Activated naive CD4-positive, alpha-beta T cell treated with anti-CD3 and anti-CD28 coated beads for 36 hours (primary cell): ENCODE data around the gene LGALS3BP. TPM values are rescaled to one million over a fixed set of nuclear protein-coding genes. Genes with fewer than 3 reads are reported as not detected.
A peak's percentile ranks its signal among the peaks of the same experiment; 100 is the strongest.

Experiments used
- CTCF ChIA-PET: fragments of 350-600 bp; sonication (Branson Sonifier 250); formaldehyde crosslinking; loops from one replicate; lab custom pipeline; 2021; ENCODE audit warnings: antibody characterized with exemption; lab: Charles Lee
- DNase-seq: peaks from one replicate; pipeline ENCODE4 v3.0.0-alpha.2; 2020
- H3K27ac Mint-ChIP-seq: one replicate; pipeline ENCODE4 v1.8.0; 2021; ENCODE audit warnings: mild to moderate bottlenecking, mixed read lengths
- H3K27me3 Mint-ChIP-seq: one replicate; pipeline ENCODE4 v1.8.0; 2021; ENCODE audit warnings: low read depth, mixed read lengths
- H3K36me3 Mint-ChIP-seq: one replicate; pipeline ENCODE4 v1.8.0; 2021; ENCODE audit warnings: low read depth, mixed read lengths
- H3K4me1 Mint-ChIP-seq: one replicate; pipeline ENCODE4 v1.8.0; 2021; ENCODE audit warnings: low read depth, mixed read lengths
- H3K4me3 Mint-ChIP-seq: one replicate; pipeline ENCODE4 v1.8.0; 2021; ENCODE audit warnings: mild to moderate bottlenecking, moderate library complexity, mixed read lengths
- H3K9me3 Mint-ChIP-seq: one replicate; pipeline ENCODE4 v1.8.0; 2021; ENCODE audit warnings: mixed read lengths
- intact Hi-C: fragments of 100-400 bp; cut with micrococcal nuclease; formaldehyde crosslinking; loops from one replicate; pipeline ENCODE4 v1.15.1; 2023
- total RNA-seq, 2 experiments: library from RNA; stranded (reverse); gene quantifications; one replicate each; pipeline ENCODE4 v1.2.3, GENCODE V29; 2021

The LGALS3BP gene
- total RNA-seq, 2 experiments from 2014 or later: 59.9 to 65.4 TPM

DNA sequence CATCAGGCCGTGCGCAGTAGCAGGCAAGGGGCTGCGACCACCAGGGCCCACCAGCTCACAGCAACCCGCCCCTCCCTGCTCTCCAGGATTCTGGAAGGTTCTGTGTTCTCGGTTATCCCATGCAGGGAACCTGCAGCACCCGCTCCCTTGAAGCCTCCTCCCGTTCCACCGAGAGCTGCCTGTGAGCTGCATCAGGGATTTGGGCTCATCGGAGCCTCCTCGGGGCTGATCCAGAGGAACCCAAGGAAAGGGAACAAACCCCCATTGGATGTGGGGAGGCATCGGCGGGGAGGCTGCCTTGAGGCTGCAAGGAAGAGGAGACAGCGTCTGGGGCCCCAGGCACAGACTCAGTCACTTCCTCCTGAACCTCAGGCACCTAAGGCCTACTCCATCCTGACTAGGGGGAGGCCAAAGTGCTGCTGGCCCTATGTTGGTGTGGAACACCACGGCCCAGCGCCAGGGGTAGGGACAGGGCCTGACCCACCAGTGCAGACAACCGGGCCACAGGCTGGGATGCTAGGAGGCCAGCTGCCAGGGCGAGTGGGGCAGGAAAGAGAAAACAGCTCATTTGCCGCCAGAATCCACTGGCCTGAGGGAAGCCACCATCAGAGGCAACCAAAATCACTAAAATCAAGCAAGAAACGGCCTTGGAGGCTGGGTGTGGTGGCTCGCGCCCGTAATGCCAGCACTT, 14.4 kb upstream of the LGALS3BP start:
- intact Hi-C loops: no loop called here
- H3K9me3 Mint-ChIP-seq: no peaks in the 10 kb centered on the region
- DNase-seq: no peak
- no peaks in the 10 kb centered on the region for H3K4me1 Mint-ChIP-seq
- CTCF ChIA-PET: interaction anchor here (0.6 to 1.8 kb wide), 4 partner anchors 15 to 139 kb away, joined by 3 to 5 read pairs (median 3); no protein-coding TSS in a partner anchor
- H3K27me3 Mint-ChIP-seq: no peaks in the 10 kb centered on the region
- H3K4me3 Mint-ChIP-seq: no peak overlapping the region
- peaks cover 35% of the 10 kb centered on the region for H3K36me3 Mint-ChIP-seq
- no peak overlapping the region for H3K27ac Mint-ChIP-seq

DNA sequence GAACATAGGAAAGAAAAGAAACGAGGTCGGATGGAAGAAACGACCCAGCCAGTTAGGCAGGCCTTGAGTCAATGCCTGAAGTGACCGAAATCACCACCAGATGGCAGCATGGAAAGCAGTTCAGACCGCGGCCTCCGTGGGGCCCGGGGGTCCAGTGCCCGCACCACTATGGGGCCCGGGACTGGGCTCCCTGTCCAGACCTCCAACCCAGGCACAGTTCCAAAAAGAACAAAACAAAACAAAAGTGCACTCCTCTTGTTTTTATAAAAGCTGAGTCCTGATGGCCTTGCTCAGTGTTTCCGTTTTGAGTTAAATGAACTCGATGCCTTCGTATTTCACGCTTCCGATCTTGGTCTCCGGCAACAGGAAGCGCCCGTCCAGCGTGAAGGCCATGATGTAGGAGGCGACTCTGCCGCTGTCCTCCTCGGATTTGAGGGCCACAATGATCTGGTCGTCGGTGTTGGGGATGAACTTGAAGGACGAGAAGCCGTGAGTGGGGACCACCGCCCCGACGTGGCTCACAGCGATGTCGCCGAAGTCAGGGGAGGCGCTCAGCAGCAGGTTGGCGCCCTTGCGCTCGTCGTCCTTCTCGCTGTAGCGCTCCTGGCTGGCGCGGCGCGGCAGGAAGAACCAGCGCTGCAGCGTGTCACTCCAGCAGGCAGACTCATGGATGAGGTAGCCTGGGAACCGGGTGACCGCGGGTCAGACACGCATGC, 13.7 kb upstream of the LGALS3BP start:
- CTCF ChIA-PET: interaction anchor here (0.6 to 1.8 kb wide), 5 partner anchors 14 to 140 kb away, joined by 3 to 5 read pairs (median 3); no protein-coding TSS in a partner anchor
- intact Hi-C loops: no loop called here
- Mint-ChIP-seq H3K4me1 (no peaks in the 10 kb centered on the region), H3K4me3 (no peak overlapping the region), H3K9me3 (no peaks in the 10 kb centered on the region), H3K27me3 (no peaks in the 10 kb centered on the region), H3K27ac (no peak overlapping the region), H3K36me3 (peaks cover 35% of the 10 kb centered on the region)
- peak; percentile 73 for DNase-seq

DNA sequence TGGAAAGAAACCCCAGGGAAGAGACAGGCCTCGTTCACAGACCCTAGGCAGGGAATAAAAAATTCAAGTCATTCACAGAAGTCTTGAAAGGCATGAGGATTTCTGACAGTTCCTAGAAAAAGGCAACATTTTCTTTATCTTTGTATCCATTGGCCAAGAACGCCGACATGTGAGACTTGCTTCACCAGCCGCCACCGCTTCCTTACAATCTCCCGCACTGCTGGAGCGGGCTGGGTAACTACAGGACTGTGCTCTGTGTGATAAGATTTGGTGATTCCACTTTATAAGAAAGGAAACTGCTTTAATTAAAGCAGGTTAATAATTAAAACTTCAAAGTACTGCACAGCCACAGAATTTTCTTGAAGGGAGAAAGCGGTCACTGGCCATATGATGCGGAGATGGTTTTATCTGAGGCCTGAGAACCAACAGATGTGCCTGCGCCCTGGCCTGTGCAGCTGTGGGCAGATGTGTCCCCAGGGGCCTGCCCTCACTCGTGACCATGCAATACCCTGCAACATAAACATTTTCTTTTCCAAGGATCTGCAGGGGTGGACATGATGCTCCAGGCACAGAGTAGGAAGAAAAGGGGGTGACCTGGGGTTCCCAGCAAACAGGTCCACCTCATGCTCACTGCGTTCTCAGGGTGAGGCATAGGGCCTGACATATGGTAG, 13.0 kb upstream of the LGALS3BP start:
- intact Hi-C loops: no loop called here

DNA sequence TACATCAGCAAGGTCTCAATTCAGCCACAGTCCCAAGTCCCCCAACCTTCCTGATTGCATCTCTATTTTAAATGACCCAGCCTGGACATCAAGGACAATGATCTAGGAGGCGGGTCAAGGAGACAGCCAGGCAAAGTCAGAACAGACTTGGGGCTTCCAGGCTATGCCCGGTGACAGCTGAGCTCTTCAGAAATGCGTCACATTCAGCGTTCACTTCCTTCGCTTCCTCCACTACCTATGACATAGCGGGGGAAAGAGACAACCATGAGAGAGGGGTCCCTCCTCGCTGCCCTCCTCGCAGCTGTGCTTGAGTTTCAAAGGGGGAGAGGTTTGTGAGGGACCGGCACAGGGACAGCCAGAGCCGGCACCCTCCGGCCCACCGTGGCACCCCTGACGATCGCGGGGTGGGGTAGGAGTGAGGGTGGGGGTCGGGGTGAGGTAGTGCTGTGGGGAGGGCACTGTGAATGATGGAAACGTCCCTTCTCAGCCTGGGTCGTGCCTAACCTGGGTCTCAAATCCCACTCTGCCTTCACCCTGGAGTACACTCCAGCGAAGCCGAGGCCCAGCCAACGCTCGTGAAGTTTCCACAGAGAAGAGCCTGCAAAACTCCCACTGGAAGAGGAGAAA, 12.3 kb upstream of the LGALS3BP start:
- Mint-ChIP-seq H3K27ac (no peak overlapping the region), H3K27me3 (no peaks in the 10 kb centered on the region), H3K36me3 (peaks cover 33% of the 10 kb centered on the region), H3K4me1 (peaks cover 4% of the 10 kb centered on the region), H3K4me3 (no peak overlapping the region), H3K9me3 (no peaks in the 10 kb centered on the region)
- DNase-seq: no peak
- intact Hi-C loops: no loop called here
- CTCF ChIA-PET: no interaction called here

More for the DNA sequence above, 13.0 kb upstream of the LGALS3BP start:
- peaks cover 35% of the 10 kb centered on the region for H3K36me3 Mint-ChIP-seq
- DNase-seq: no peak
- peaks cover under 1% of the 10 kb centered on the region for H3K4me1 Mint-ChIP-seq
- H3K27me3 Mint-ChIP-seq: no peaks in the 10 kb centered on the region
- H3K4me3 Mint-ChIP-seq: no peak overlapping the region
- H3K9me3 Mint-ChIP-seq: no peaks in the 10 kb centered on the region
- CTCF ChIA-PET: interaction anchor here (0.6 to 1.8 kb wide), 5 partner anchors 13 to 140 kb away, joined by 3 to 5 read pairs (median 3); no protein-coding TSS in a partner anchor
- H3K27ac Mint-ChIP-seq: no peak overlapping the region

DNA sequence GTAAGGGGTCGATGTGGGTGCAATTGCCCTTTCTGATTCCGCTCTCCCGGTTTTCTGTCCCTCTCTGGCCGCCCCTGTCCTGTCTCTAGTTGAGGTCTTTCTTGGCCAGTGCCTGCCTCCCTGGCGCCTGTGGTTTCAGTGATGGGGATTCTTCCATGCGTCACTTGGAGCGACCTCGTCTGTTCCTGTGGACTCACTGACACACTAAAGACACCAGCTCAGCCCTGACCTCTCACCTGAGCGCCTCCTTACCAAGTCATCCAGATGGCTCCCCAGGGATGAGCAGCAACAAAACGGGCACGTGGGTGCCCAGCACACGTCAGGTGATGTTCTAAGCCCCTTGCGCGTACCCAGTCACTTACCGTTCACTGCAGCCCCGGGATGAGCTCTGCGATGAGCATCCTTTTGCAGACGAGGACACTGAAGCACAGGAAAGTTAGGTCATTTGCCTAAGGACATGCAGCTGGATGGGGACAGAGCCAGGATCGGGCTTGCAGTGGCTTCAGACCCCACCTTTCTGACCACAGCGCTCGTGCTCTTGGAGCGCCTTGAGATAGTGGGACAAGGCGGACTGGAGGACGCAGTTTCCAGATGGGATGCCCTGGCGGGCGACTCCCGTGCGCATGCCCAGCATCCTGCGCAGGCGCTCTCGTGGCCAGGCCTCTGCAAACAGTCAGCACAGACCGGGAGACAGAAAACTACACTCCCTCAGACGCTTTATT, 11.5 kb upstream of the LGALS3BP start:
- Mint-ChIP-seq H3K4me3 (no peak overlapping the region), H3K9me3 (no peaks in the 10 kb centered on the region), H3K4me1 (peaks cover 13% of the 10 kb centered on the region), H3K27ac (no peak overlapping the region), H3K36me3 (peaks cover 28% of the 10 kb centered on the region), H3K27me3 (no peaks in the 10 kb centered on the region)
- no peak for DNase-seq
- CTCF ChIA-PET: interaction anchor here (0.9 kb wide), 1 partner anchor 10 kb away, joined by 3 read pairs; no protein-coding TSS in a partner anchor
- intact Hi-C loops: no loop called here

DNA sequence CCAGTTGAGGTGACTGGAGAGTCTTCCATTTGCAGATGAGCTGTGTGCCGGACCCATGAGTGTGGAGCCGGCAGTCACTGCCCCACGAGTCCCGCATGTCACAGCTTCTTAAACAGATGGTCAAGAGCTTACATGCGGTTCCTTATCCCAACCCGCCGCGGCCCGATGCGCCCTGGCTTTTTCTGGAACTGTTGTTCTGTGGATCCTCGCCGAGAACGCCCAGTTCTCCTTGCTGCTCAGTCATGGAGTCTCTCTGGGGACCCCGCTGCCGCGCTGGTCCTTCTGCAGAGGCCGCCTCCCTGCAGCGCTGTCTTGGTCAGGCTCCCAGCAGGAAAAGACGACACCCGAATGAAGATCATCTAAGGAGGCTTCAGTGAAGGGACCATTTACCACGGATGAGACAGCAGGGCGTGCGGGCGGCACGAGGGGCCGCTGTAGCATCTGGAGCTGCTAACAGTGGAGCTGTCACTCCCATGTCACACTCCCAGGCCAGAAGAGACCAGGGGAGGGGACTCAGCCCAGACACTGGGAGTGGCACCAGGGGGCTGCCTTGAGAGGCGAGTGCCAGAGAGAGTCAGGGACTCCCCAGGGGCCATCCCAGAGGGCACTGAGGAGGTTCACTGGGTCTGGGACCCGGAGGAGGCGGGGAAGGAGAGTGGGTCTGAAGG, 10.8 kb upstream of the LGALS3BP start:
- Mint-ChIP-seq H3K27ac (no peak overlapping the region), H3K36me3 (peaks cover 25% of the 10 kb centered on the region), H3K27me3 (no peaks in the 10 kb centered on the region), H3K9me3 (no peaks in the 10 kb centered on the region), H3K4me3 (no peak overlapping the region), H3K4me1 (peaks cover 18% of the 10 kb centered on the region)
- CTCF ChIA-PET: interaction anchor here (0.7 to 0.9 kb wide), 2 partner anchors 10 to 54 kb away, joined by 3 read pairs; no protein-coding TSS in a partner anchor
- no peak for DNase-seq
- intact Hi-C loops: no loop called here

DNA sequence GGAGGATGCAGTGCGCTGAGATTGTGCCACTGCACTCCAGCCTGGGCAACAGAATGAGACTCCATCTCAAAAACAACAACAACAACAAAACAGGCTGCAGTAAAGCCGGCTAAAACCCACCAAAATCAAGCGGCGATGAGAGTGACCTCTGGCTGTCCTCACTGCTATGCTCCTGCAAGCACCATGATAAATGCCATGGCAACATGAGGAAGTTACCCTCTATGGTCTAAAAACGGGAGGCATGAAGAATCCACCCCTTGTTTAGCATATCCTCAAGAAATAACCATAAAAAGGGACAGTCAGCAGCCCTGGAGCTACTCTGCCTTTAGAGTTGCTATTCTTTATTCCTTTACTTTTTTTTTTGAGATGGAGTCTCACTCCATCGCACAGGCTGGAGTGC, 8.4 kb upstream of the LGALS3BP start:
- intact Hi-C loops: no loop called here
- CTCF ChIA-PET: interaction anchor here (0.6 kb wide), 1 partner anchor 349 kb away, joined by 3 read pairs; no protein-coding TSS in a partner anchor
- H3K4me3 Mint-ChIP-seq: no peak overlapping the region
- peaks cover 15% of the 10 kb centered on the region for H3K36me3 Mint-ChIP-seq
- peaks cover 18% of the 10 kb centered on the region for H3K4me1 Mint-ChIP-seq
- DNase-seq: no peak
- H3K27me3 Mint-ChIP-seq: no peaks in the 10 kb centered on the region
- H3K27ac Mint-ChIP-seq: no peak overlapping the region
- H3K9me3 Mint-ChIP-seq: no peaks in the 10 kb centered on the region

DNA sequence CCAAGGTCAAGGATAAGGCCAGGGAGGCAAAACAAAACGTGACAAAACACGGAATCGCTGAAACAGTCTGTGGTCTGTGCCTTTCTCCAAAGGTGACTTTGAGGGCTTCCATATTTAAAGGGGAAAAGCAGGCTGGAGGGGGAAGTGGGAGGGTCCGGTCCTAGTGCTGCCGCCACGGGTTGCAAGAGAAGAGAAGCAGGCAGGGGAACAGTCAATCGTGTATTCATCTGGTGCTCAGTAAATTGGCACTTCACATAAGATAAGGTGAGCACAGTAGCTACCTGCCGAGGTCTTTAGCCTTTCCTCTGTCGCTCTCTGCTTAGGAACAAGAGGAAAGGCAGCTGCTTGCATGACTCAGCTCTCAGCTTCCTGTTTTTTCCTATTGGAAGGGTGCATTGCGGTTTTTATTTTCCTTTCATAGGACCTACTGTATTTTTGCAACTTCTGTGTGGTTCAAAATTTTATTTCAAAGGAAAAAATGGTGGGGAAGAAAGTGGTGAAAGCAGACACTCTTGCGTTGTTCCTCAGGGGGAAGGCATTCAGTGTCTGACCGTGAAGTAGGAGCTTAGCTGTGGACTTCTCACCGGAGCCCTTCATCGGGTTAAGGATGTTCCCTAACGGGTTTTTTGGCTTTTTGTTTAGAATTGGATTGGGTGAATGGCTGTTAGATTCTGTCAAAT, 7.1 kb upstream of the LGALS3BP start:
- no peaks in the 10 kb centered on the region for H3K9me3 Mint-ChIP-seq
- intact Hi-C loops: loop anchor here (2.0 kb wide), 1 partner anchor 56 kb away; no protein-coding TSS in a partner anchor

DNA sequence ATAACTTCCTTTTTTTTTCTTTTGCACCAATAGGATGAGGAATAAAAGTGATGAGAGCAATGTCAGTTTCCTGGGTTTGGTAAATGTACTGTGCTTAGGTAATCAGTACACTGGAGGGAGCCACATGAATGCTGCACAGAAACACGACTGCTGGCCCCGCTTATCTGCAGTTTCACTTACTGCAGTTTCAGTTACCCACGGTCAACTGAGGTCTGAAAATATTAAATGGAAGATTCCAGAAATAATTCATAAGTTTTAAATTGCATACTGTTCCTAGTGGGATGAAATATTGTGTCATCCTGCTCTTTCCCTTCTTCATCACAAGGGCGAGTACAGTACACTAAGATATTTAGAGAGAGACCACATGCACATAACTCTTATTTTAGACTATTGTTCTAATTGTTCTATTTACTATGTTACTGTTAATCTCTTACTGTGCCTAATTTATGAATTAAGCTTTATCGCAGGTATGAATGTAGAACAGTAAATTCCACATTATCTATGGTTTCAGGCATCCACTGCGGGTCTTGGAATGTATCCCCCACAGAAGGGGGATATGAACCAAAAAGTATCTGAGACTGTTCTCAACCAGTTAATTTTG, 6.4 kb upstream of the LGALS3BP start:
- no peak overlapping the region for H3K27ac Mint-ChIP-seq

More for the DNA sequence above, 7.1 kb upstream of the LGALS3BP start:
- CTCF ChIA-PET: interaction anchor here (0.6 to 1.2 kb wide), 3 partner anchors 9 to 13 kb away, joined by 3 read pairs; no protein-coding TSS in a partner anchor
- H3K27me3 Mint-ChIP-seq: no peaks in the 10 kb centered on the region
- H3K36me3 Mint-ChIP-seq: peaks cover 11% of the 10 kb centered on the region
- H3K27ac Mint-ChIP-seq: no peak overlapping the region
- DNase-seq: no peak
- peaks cover 18% of the 10 kb centered on the region for H3K4me1 Mint-ChIP-seq
- H3K4me3 Mint-ChIP-seq: peak overlapping the region; percentile 5

DNA sequence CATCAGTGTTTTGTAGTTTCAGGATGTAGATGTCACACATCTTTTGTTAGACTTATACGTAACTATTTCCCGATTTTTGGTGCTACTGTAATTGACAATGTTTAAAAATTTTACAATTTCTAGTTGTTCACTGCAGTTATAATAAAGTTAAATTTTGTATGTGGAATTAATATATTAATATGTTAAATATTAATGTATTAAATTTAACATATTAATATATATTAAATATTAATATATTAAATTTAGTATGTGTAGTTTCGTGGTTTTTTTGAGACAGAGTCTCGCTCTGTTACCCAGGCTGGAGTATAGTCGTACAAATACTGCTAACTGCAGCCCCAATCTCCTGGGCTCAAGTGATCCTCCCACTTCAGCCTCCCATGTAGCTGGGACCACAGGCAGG, 5.7 kb upstream of the LGALS3BP start:
- Mint-ChIP-seq H3K36me3 (peaks cover 4% of the 10 kb centered on the region), H3K4me3 (no peak overlapping the region), H3K4me1 (peaks cover 18% of the 10 kb centered on the region), H3K27ac (no peak overlapping the region), H3K9me3 (no peaks in the 10 kb centered on the region), H3K27me3 (no peaks in the 10 kb centered on the region)
- no peak for DNase-seq
- intact Hi-C loops: no loop called here
- CTCF ChIA-PET: interaction anchor here (0.6 to 0.7 kb wide), 4 partner anchors 60 to 164 kb away, joined by 3 to 4 read pairs (median 4); no protein-coding TSS in a partner anchor

More for the DNA sequence above, 6.4 kb upstream of the LGALS3BP start:
- Mint-ChIP-seq H3K9me3 (no peaks in the 10 kb centered on the region), H3K4me3 (peak overlapping the region; percentile 5), H3K27me3 (no peaks in the 10 kb centered on the region), H3K4me1 (peaks cover 18% of the 10 kb centered on the region), H3K36me3 (peaks cover 8% of the 10 kb centered on the region)
- CTCF ChIA-PET: interaction anchor here (0.6 to 1.2 kb wide), 5 partner anchors 10 to 164 kb away, joined by 3 to 4 read pairs (median 3); no protein-coding TSS in a partner anchor
- intact Hi-C loops: loop anchor here (2.0 kb wide), 1 partner anchor 57 kb away; no protein-coding TSS in a partner anchor
- DNase-seq: no peak
